ENCODE results near the gene CDH10.

The CDH10 gene

DNA sequence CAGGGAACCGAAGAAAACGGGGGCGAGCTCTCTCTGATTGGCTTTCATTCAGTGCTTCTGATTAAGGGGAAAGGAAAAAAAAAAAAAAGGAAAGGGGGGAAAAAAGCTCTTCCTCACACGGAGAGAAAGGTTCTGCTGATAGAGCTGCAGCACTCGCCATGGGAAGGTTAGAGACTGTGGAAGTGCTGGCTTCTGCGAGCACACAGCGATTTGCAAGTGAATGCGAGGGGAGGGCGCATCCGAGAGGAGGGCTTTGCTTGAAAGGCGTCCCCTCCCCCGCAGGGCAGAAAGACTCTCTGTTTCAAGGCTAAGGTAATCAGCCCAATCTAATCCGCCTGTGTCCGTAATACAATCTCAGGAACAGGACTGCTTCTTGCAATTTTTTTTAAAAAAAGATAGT, at the start of gene CDH10:
Gene CDH10 (minus strand): TSS at position 218 of the 400 bp plus-strand sequence. CDS start 51,488 bp downstream, outside the sequence.
- peak; percentile 70 for DNase-seq (ENCODE audit: low spot score)

DNA sequence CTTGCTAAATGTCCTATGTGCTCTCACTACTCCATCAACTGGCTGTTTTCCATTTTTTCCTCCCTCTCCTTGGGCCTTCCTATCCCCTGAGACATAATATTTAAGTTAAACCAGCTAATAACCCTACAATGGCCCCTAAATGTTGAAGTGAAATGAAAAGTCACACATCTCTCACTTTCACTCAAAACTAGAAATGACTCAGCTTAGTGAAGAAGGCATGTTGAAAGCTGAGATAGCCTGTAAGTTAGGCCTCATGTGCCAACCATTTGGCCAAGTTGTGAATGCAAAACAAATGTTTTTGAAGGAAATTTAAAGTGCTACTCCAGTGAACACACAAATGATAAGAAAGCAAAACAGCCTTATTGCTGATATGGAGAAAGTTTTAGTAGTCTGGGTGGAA, 48.8 kb upstream of the CDH10 start:
- no peak for DNase-seq (ENCODE audit: low spot score)

DNA sequence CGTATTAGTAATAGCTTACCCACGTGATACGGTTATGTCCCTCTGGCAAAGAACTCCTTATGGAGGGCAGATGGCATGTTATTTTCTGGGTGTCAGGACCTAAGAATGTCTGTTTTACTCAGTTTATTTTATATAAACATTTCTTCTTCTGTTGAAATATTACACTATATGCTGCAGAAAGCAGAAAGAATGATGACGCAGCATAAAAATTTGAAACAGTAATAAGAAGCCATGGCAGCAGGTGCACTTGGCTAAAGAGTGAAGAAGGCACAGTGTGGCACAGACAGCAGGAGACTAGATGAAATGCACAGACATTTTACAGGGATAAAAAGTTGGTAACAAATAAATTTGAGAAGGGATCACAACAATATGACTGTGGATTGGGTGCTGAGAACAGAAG, 46.3 kb upstream of the CDH10 start:
- DNase-seq (ENCODE audit: low spot score): no peak

DNA sequence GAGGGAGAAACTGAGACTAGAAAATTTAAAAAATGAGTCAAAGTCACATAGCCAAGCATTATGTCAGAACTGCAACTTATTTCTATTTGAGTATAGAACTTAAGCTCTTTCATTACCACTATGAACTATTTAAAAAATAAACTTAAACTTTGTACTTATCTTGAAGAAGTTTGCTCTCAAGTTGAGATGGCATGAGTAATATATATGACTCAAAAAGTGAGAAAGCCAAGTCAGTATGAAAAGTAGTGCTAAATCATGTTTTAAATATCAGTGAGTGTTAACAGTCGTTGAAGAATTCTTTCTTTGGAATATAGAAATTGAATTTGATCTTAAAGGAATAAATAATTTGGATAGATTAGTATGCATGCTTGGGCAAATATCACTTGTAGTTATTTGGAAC, 36.3 kb upstream of the CDH10 start:
- no peak for DNase-seq (ENCODE audit: low spot score)

DNA sequence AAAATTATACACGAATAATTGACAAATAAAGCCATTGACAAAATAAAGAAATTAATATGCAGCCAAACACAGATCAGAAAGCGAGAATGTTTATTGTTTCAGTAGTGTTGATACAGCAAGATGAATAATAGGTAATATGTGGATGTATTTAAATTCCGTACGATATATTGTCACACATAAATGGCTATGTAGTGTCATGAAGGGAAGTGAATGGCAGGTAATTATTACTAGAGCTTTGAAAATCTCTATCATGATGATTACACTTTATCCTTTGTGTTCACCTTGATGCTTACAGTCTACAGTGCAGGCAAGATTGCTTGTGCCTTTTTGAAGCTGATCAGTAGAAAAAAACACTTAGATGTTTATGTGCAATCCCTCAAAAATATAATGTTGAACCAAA, 23.3 kb upstream of the CDH10 start:
- DNase-seq (ENCODE audit: low spot score): no peak

DNA sequence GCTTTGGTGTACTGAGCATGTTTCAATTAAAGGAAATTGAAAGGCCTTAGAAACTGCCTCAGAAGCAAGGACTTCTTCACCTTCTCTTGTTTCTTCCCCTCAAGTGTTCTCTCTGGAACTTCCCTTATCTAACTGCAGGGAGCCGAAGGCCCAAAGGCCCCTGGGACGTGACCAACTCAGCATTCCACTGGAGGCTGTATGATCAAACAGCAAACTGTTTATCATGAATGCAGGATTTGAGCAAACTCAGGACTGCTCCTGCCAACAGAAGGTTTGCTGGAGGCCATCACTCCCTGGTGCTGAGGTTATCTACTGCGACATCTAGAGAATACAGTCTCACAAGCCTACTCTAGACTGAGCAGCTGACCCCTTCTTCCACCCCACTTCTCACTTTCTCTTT, 4.8 kb upstream of the CDH10 start:
- DNase-seq (ENCODE audit: low spot score): no peak

DNA sequence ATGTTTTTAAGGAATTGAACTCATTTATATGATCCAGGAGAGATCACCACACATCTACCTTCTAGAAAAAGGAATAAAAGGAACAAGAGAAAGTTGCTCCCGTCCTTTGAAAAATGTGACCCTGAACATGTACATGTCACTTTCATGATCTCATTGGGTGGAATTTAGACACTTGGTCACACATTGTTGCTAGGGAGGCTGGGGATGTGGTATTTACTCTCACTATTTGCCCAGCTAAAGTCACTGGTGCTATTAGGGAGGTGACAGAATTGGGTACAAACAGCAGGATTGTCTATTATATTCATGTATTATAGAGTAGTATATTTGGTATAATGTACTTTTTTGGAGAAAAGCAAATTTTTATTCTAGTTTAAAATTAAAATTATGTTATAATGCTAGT, 2.1 kb upstream of the CDH10 start:
- no peak for DNase-seq (ENCODE audit: low spot score)

DNA sequence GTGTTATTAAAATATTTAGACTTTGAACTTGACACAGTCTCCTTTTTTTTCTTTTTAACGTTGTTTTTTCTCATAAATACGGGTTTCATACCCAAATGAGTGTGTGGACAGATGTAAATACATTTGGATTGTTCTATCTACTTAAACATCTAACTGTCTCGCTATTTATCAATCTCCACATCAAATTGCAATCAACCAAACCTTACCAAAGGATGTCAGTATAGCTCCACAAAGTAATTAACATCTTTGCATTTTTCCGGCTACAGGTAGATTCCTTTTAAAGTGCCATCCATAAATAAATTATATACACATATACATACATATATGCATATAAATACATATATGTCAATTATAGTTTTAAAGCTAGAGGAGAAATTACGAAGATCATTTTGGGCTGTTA, 705 bp upstream of the CDH10 start:
- no peak for DNase-seq (ENCODE audit: low spot score)

DNA sequence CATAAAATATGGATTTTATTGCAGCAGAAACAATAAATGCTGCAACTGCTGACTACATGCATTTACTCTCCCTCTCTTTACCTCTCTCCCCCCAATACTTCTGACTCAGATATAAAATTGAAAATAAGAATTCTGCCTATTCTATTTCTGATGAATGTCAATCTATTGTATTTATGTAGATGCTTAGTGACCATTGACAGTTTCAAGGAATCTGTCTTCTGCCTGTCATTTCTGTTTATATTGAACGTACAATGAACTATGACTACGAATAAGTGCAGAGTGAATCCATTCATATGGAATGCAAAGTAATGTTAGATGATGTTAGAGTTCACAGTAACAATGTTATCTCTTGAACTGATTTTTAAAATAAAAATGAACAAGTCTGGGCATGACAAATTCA, 898 bp downstream of the CDH10 start:
- DNase-seq (ENCODE audit: low spot score): no peak

DNA sequence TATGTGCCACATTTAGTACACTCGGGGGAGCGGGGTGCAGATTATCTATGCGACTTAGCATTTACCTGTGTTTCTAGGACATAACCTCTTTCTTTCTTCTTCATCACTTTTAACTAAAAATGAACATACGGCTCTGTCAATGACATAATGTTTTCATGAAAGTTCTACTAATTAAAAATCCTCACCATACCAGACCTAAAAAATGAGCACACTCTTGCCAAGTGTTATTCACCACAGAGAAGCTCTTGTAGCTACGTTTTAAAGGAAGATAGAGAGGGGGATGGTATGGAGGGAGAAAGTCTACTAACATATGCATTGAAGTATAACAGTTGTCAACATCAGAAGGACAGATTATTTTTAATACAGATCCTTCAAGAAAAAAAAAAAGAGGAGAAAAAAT, 1.6 kb downstream of the CDH10 start:
- DNase-seq (ENCODE audit: low spot score): no peak

DNA sequence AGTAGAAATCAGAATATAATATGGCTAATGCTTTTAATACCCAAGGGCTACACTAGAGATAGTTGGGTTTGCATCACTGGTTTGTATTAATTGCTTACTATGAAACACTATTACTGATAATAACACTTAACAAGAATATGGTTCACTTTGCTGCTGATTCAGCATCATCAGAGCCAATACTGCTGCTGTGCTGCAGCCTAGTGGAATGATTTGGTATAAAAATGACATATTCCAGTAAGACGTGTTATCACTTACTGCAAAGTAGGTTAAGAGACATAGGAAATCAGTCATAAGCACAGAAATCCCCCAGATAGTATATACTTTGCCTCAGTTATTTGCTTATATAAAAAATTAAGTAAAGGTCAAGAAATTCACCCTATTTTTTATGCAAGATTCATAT, 2.8 kb downstream of the CDH10 start:
- DNase-seq (ENCODE audit: low spot score): no peak

DNA sequence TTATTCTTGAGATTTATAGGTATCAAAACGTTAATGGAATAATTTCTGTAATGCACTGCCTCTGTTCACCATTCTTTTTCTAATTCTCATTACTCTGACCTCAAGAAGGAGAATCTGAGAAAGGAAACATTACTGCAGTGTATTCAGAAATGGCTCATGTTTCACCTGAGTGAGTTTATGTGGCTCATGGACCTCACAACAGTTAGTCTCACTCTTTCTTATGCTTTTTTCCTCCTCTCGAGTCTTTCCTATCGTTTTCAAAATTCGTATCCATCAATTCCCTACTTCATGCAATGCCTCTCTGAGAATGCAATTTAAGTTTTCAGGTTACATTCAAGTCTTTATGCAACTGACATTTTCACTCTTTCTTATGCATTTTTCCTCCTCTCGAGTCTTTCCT, 9.6 kb downstream of the CDH10 start:
- no peak for DNase-seq (ENCODE audit: low spot score)

DNA sequence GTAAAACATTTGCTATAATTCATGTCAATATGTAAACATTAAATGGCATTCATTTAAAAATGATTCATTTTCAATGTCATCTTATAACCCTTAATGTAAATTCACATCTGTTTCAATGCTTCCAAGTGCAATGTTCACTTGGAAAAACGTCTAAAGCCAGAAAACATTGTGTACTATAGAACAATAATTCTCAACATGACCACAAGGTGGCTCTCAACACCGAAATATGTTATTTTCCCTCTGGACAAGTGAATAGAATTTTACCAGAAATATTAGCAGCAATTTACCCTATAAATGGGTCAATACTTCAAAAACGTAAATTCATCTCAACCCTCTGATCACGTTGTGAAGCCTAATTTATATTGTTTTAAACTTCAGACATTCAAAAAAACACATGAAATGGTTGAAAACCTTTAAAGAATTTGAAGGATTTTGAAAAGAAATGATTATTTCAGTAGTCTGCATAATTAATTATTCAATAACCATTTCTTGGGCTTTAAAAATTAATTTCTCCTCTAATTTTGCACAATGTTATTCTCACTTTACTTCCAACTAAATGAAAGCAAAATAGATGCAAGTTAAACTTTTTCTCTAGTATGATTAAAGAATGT, 11.0 kb downstream of the CDH10 start:
- peak; percentile 19 for DNase-seq (ENCODE audit: low spot score)

DNA sequence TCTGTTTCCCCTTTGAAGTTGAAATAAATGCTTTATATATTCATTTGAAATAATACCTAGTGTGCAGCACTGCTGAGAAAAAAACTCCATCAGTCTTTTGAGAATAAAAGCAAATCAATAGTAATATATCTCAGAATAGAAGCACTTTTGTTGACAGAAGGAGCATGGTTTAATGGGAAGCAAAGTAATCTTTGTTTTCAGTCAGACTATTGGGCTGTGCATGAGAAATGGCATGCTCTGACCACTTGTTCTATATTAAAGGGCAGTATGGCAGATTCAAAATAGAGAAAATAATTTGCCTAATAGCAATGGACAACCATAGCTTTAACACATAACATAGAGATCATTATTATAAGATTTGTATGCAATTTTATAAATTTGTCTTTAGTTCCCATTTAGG, 12.4 kb downstream of the CDH10 start:
- no peak for DNase-seq (ENCODE audit: low spot score)

DNA sequence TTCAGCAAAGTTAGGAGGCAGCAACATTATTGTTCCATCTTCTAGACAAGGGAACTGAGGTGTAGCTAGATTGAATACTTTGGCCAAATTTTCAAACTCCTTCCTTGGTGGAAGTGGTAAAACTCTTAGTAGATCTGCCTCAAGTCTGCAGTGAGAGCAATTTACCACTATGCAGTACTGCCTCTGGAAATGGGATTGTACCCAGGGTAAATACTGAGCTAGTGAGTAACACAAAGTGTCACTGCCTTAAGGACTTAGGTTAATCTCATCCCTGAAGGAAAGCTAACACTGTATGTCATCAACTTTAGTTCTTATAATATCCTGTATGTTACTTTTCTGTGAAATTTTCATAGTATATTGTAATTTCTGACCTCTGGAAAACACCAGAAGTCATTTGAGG, 13.9 kb downstream of the CDH10 start:
- no peak for DNase-seq (ENCODE audit: low spot score)

DNA sequence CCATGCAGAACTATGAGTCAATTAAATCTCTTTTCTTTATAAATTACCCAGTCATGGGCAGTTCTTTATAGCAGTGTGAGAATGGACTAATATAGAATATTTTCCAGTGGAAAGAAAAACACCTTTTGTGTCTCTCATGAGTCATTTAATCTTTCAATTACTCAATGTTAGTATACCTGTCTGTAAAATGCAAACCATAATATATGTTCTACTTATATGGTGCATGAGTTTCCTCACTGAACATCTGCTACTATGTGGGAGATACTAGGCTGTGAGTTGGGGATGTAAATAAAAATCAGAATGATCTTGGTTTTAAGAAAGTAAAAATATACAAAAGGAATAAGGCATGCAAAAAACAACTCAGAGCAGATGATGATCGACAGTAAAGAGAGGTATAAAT, 15.0 kb downstream of the CDH10 start:
- no peak for DNase-seq (ENCODE audit: low spot score)

DNA sequence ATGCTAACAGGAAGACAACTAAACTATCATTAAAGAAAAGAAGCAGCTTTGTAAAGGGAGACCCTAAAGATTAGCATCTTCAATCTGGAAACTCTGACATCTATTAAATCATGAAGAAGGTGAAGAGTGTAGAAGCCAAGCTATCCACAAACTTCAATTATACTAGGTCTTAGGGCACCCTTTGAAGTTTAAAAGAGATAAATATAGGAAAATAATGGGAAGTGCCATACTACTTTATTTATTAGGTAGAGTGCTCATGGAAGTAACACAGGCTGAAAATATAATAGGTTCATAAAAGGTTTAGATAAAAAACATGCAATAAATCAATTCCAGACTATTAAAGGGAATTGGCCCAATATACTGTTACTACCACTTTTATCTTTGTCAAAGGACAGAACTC, 19.9 kb downstream of the CDH10 start:
- no peak for DNase-seq (ENCODE audit: low spot score)

DNA sequence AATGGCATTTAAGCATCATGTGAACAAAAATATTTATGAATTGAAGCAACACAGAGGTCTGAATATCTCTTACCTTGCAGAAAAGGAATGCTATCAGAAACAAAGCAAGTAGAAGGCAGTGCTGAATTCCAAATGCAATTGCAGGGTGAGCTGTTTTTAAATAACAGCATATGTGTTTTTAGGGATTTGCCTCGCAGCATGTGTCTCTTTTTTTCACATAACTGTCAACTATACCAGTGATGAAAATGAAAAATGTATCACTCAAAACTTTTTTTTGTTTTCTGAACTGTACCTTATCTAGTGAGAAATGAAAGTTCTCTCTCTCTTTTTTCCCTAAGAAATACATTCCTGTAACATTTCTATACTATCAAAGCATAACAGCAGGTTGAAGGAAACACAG, 21.2 kb downstream of the CDH10 start:
- DNase-seq (ENCODE audit: low spot score): no peak

DNA sequence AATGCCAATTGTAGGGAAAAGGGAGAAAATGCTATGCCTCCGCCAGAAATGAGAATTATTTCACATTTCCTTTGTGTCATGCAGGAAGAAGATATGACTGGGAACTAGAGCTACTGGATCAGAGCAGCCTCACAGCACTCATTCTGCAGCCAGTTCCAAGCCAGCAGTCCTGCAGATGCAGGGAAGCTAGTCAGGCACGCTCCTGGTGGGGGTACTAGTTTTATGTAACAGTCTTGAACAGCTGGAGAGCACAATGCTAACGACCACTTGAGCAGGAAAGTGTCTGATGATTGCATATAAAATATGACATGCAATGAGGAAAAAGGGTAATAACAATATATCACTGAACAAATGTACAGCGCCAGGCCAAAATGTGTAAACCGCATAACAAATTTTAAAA, 21.7 kb downstream of the CDH10 start:
- DNase-seq (ENCODE audit: low spot score): no peak

DNA sequence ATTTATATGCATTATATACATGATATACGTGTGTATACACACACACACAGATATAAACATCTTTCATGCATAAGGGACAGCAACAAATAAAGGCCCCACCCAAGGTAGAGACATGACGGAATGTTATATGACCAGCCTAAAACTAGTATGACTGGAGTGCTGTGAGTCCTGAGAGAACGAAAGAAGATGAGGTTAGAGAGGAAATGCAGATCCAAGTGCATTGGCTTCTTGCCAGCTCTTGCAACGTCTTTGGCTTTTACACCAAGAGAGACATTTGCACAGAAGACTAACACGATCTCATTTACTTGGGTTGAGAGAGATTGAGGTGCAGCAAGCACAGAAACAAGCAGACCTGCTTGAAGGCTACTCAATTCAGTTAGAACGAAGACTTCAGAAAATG, 23.0 kb downstream of the CDH10 start:
- no peak for DNase-seq (ENCODE audit: low spot score)

DNA sequence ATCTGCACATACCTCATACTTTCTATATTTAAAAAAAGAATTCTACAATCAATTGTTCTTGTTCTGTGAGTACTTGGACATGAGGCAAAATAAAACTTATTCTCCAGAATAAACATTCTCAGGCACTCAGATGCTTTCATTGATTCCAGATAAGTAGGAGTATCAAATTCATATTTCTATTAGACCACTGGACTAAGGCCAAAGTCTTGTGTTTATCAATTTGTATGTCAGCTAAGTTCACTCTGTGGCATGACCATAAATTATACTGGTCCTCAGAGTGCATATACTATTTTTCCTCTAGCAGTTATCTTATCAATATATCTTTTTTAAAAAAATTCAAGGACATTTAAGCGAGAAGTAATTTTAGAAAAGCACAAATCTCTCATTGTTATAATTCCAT, 28.2 kb downstream of the CDH10 start:
- no peak for DNase-seq (ENCODE audit: low spot score)

DNA sequence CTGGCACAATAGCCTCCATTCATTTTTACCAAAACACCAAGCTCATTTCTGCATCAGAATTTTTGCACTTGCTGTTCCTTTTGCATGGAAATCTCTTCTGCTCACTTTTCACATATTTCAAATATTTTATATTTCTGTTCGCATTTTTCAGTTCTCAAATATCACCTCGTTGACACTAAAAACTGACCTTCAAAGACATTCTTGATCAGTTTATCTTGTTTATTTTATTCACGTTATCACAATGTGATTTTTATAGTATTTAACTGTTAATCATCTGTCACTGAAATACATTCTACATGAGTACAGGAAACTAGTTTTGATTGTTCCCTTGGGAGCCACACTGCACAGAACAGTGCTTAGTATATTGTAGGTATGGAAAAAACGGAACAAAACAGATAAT, 29.6 kb downstream of the CDH10 start:
- DNase-seq (ENCODE audit: low spot score): no peak

DNA sequence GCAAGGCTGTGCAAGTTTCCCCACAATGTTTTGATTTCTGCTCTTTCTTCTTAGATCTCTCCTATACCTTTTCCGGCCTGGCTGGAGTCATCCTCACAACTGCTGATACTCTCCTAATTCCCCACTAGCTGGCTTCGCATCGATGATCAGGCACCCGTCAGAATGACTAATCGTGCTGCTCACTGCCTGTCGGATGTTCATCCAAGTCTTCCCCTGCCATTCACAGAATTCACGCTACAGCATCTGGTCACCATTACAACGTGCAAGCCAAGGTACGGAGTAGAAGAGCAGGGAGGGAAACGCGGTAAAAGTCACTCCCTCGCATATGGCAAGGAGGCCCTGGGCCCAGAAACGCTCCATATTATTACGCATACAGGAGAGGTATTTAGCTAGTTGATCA, 35.1 kb downstream of the CDH10 start:
- no peak for DNase-seq (ENCODE audit: low spot score)

DNA sequence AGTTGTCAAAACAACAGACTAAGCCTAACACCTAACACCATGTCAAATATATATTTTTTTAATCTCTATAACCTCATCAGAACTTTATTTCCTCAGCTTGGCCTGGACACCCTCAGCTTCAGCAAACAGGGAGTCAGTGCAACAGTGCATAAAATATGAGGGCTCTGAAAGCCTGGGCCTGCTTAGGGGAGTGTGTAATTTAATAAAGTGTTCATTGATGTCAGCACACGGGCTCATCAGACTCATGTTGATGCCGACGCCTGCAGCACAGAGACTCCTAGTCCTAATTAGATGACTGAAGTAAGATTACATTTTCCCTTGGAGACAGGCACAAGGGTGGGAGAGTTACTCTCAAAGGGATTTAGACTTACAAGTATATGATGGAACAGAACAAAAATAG, 37.8 kb downstream of the CDH10 start:
- no peak for DNase-seq (ENCODE audit: low spot score)

DNA sequence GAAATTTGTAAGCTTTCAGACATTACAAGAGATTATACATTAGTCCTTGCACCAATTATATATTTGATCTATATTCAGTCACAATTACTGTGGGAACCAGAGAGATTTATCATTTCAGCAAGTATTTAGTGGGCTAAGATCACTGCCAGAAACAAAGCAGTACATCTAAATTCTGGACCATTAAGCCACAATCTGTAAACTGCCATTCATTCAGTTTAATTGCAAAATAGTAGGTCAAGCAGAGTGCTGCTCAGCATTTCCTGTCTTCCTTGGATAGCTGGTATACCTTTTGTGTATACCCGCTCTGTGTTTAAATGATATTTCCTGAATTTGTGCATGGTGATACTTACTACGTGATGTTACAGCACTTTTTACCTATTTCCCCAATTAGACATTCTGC, 42.6 kb downstream of the CDH10 start:
- no peak for DNase-seq (ENCODE audit: low spot score)
